Panc1 (cell line): ENCODE measurements around the gene KPTN. TPM values are rescaled to one million over a fixed set of nuclear protein-coding genes. Genes with fewer than 3 reads are reported as not detected.

Experiments used
- ATAC-seq: fragments of 200-7000 bp; cut with Tn5 transposase; 2 replicates; pipeline ENCODE4 v1.9.1; 2020; ENCODE audit warnings: mild to moderate bottlenecking, moderate library complexity
- BruUV-seq: library from RNA; stranded (reverse); fragments of 400-500 nt; replicated peaks from 2 replicates; lab custom pipeline; 2021; lab: Mats Ljungman, UMichigan
- CTCF ChIA-PET: fragments of 300-600 bp; sonication (Branson Sonifier 250); formaldehyde crosslinking; loops from one replicate; lab custom pipeline; 2022; ENCODE audit warnings: antibody characterized with exemption; lab: Charles Lee
- POLR2A ChIA-PET: fragments of 300-600 bp; sonication (Branson Sonifier 250); formaldehyde crosslinking; loops from one replicate; lab custom pipeline; 2022; ENCODE audit warnings: antibody characterized with exemption; lab: Charles Lee
- DNase-seq: peaks from one replicate; pipeline ENCODE4 v3.0.0-alpha.2; 2010; ENCODE audit warnings: low read depth, low spot score
- H3K27ac ChIP-seq: 2 replicates; pipeline ENCODE4 v1.5.1; 2011; ENCODE audit warnings: mild to moderate bottlenecking, low read length, inconsistent platforms
- H3K27me3 ChIP-seq: fragments of 200-500 bp; sonication (Bioruptor generic); 2 replicates; pipeline ENCODE4 v1.6.0; 2014; ENCODE audit warnings: low read length, inconsistent platforms; ENCODE audit not compliant: control insufficient read depth, insufficient read depth
- H3K36me3 ChIP-seq: fragments of 200-500 bp; sonication (Bioruptor generic); 2 replicates; pipeline ENCODE4 v1.5.1; 2014; ENCODE audit warnings: inconsistent platforms, mild to moderate bottlenecking, low read length, moderate library complexity; ENCODE audit not compliant: control insufficient read depth, insufficient read depth
- H3K4me1 ChIP-seq: 2 replicates; pipeline ENCODE4 v1.5.1; 2011; ENCODE audit warnings: inconsistent platforms, mild to moderate bottlenecking, low read length, moderate library complexity; ENCODE audit not compliant: control insufficient read depth, insufficient read depth
- H3K4me3 ChIP-seq, 2 experiments: 2 replicates each; pipeline ENCODE4 v1.5.1; 2011 to 2012; ENCODE audit warnings: low read depth in 2 of 2, low read length in 2 of 2, mild to moderate bottlenecking in 2 of 2, inconsistent platforms in 1 of 2, moderate library complexity in 1 of 2
- H3K9me3 ChIP-seq: fragments of 200-500 bp; sonication (Bioruptor generic); 2 replicates; pipeline ENCODE4 v1.5.1; 2014; ENCODE audit warnings: low read depth, mild to moderate bottlenecking, inconsistent platforms, low read length, moderate library complexity; ENCODE audit not compliant: control insufficient read depth, insufficient read depth
- POLR2AphosphoS5 ChIP-seq: IDR thresholded peaks from 2 replicates; pipeline ENCODE4 v1.6.1; 2012; ENCODE audit warnings: mild to moderate bottlenecking, low read depth, low read length, moderate library complexity
- SIN3A ChIP-seq: IDR thresholded peaks from 2 replicates; pipeline ENCODE4 v1.6.1; 2012; ENCODE audit warnings: low read depth, mild to moderate bottlenecking, low read length, moderate library complexity, borderline replicate concordance; ENCODE audit not compliant: insufficient read depth
- TCF7L2 ChIP-seq: IDR thresholded peaks from 2 replicates; pipeline ENCODE4 v1.6.1; 2011; ENCODE audit warnings: mild to moderate bottlenecking, low read depth, low read length, inconsistent platforms
- in situ Hi-C: cut with HindIII; loops from 2 replicates; pipeline ENCODE4 v1.10.0; 2016; ENCODE audit warnings: low sequenced_read_pairs, low pct_unique_long_range_greater_than_20kb
- intact Hi-C: fragments of 100-400 bp; cut with micrococcal nuclease; formaldehyde crosslinking; loops from one replicate; pipeline ENCODE4 v1.10.0; 2022; ENCODE audit not compliant: unreplicated experiment
- total RNA-seq: library from RNA; stranded (reverse); gene quantifications from one replicate; pipeline ENCODE4 v1.2.1, GENCODE V29; 2021; ENCODE audit not compliant: unreplicated experiment
- TF ChIP-seq, protein P1 (sequence below), 2 experiments: IDR thresholded peaks; 2 replicates each; pipeline ENCODE4 v1.6.1; 2011 to 2012; ENCODE audit warnings: low read depth in 2 of 2, control low read depth in 1 of 2, low read length in 1 of 2, mild to moderate bottlenecking in 1 of 2, moderate library complexity in 1 of 2; ENCODE audit not compliant: insufficient read depth in 1 of 2
- TF ChIP-seq, protein P2 (sequence below): fragments of 450-650 bp; IDR thresholded peaks from 2 replicates; pipeline ENCODE4 v1.5.1; 2017; ENCODE audit warnings: mild to moderate bottlenecking

KPTN gene
- total RNA-seq, 1 experiment from 2014 or later, result 26.5 TPM

DNA sequence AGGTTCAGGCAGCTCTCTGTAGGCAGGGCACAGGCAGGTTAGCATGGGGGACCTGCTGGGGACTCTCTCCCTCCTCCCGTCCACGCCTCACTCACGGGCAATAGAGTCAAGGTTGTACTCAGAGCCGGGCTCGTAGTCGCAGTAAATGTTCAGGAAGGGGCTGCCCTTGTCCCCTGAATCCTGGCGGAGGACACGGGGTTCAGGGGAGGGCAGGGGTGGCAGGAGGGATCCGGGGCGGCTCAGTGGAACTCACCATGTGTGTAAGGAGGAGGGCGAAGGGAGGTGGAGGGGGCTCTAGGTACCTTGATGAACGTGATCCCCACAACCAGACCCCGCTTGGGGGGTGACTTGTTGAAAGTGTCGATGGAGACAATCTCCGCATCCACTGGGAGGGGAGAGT, 819 bp downstream of the KPTN start:
- in situ Hi-C loops (no loop called here), intact Hi-C loops (no loop called here)
- TF ChIP-seq TCF7L2 (no peak), SIN3A (no peak), POLR2AphosphoS5 (no peak)
- TF ChIP-seq, protein P1, sequence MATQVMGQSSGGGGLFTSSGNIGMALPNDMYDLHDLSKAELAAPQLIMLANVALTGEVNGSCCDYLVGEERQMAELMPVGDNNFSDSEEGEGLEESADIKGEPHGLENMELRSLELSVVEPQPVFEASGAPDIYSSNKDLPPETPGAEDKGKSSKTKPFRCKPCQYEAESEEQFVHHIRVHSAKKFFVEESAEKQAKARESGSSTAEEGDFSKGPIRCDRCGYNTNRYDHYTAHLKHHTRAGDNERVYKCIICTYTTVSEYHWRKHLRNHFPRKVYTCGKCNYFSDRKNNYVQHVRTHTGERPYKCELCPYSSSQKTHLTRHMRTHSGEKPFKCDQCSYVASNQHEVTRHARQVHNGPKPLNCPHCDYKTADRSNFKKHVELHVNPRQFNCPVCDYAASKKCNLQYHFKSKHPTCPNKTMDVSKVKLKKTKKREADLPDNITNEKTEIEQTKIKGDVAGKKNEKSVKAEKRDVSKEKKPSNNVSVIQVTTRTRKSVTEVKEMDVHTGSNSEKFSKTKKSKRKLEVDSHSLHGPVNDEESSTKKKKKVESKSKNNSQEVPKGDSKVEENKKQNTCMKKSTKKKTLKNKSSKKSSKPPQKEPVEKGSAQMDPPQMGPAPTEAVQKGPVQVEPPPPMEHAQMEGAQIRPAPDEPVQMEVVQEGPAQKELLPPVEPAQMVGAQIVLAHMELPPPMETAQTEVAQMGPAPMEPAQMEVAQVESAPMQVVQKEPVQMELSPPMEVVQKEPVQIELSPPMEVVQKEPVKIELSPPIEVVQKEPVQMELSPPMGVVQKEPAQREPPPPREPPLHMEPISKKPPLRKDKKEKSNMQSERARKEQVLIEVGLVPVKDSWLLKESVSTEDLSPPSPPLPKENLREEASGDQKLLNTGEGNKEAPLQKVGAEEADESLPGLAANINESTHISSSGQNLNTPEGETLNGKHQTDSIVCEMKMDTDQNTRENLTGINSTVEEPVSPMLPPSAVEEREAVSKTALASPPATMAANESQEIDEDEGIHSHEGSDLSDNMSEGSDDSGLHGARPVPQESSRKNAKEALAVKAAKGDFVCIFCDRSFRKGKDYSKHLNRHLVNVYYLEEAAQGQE (IDR thresholded peaks at IDR 0.05; ENCODE audit: insufficient read depth in 1 of 2, low read depth in 2 of 2, low read length in 1 of 2), result no peak
- TF ChIP-seq, protein P2, sequence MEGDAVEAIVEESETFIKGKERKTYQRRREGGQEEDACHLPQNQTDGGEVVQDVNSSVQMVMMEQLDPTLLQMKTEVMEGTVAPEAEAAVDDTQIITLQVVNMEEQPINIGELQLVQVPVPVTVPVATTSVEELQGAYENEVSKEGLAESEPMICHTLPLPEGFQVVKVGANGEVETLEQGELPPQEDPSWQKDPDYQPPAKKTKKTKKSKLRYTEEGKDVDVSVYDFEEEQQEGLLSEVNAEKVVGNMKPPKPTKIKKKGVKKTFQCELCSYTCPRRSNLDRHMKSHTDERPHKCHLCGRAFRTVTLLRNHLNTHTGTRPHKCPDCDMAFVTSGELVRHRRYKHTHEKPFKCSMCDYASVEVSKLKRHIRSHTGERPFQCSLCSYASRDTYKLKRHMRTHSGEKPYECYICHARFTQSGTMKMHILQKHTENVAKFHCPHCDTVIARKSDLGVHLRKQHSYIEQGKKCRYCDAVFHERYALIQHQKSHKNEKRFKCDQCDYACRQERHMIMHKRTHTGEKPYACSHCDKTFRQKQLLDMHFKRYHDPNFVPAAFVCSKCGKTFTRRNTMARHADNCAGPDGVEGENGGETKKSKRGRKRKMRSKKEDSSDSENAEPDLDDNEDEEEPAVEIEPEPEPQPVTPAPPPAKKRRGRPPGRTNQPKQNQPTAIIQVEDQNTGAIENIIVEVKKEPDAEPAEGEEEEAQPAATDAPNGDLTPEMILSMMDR, result no peak
- no TSS peak for BruUV-seq
- H3K4me1 ChIP-seq, result peaks cover 5% of the 10 kb centered on the region; the same call in 1 of the 2 replicates
- H3K4me3 ChIP-seq, result peak overlapping the region; percentile 63 to 64
- H3K9me3 ChIP-seq, result no peaks in the 10 kb centered on the region
- POLR2A ChIA-PET, result no interaction called here
- CTCF ChIA-PET, result interaction anchor here (0.6 to 0.7 kb wide), 2 partner anchors 117 to 133 kb away, joined by 3 read pairs; no protein-coding TSS in a partner anchor
- ATAC-seq, result no peak
- no peak for DNase-seq
- H3K27me3 ChIP-seq, result no peaks in the 10 kb centered on the region
- peak overlapping the region; percentile 97 for H3K27ac ChIP-seq
- no peaks in the 10 kb centered on the region; the same call in 1 of the 2 replicates for H3K36me3 ChIP-seq

DNA sequence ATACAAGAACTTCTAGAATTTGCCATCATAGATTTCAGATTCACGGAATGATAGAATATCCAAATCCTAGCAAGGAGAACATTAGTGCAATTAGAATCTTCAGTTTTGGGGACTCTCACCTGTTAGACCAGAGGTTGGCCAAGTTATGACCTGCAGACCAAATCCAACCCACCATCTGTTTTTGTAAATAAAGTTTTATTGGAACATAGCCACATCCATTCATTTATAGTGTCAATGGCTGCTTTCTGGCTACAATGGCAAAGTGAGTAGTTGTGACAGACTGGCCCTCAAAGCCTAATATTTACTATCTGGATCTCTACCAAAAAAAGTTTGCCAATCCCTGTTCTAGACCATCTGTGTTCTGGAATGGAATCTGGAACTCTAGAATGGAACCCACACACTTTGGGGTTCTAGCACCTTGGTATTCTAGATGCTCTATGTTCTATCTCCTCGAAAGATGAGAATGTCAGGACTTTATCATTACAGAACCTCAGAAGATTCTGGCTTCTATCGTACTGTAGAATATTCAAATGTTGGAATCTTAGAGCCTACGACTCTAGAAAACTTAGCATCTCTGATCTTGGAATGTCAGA, 2.5 kb downstream of the KPTN start:
- CTCF ChIA-PET, result no interaction called here
- intact Hi-C loops (no loop called here), in situ Hi-C loops (no loop called here)
- Histone ChIP-seq H3K36me3 (no peaks in the 10 kb centered on the region; the same call in 1 of the 2 replicates), H3K9me3 (no peaks in the 10 kb centered on the region), H3K27me3 (no peaks in the 10 kb centered on the region), H3K4me3 (no peak overlapping the region), H3K4me1 (peaks cover 5% of the 10 kb centered on the region; the same call in 1 of the 2 replicates), H3K27ac (no peak overlapping the region)
- TF ChIP-seq POLR2AphosphoS5, result no peak
- TF ChIP-seq TCF7L2, result no peak
- no peak for TF ChIP-seq SIN3A
- TF ChIP-seq, protein P1 (IDR thresholded peaks at IDR 0.05; ENCODE audit: insufficient read depth in 1 of 2, low read depth in 2 of 2, low read length in 1 of 2), result no peak
- TF ChIP-seq, protein P2, result no peak
- POLR2A ChIA-PET, result no interaction called here
- BruUV-seq, result no TSS peak
- no peak for DNase-seq
- no peak for ATAC-seq
